Fibroblast of lung (primary cell): ENCODE measurements around the gene HNF1B.

Experiments
- EZH2 ChIP-seq: IDR thresholded peaks from 2 replicates; pipeline ENCODE4 v1.5.1; 2012; ENCODE audit warnings: low read length, control low read depth, mild to moderate bottlenecking; ENCODE audit errors: missing control alignments
- TF ChIP-seq, protein P1 (sequence below), 2 donors: IDR thresholded peaks in 1 of 2; conservative IDR thresholded peaks in 1 of 2; 1 replicate in 1 of 2; 2 replicates in 1 of 2; pipeline ENCODE4 v1.5.1; 2011 to 2012; ENCODE audit warnings: low read length in 2 of 2, control low read depth in 1 of 2, inconsistent platforms in 1 of 2, low read depth in 1 of 2, mild to moderate bottlenecking in 1 of 2

DNA sequence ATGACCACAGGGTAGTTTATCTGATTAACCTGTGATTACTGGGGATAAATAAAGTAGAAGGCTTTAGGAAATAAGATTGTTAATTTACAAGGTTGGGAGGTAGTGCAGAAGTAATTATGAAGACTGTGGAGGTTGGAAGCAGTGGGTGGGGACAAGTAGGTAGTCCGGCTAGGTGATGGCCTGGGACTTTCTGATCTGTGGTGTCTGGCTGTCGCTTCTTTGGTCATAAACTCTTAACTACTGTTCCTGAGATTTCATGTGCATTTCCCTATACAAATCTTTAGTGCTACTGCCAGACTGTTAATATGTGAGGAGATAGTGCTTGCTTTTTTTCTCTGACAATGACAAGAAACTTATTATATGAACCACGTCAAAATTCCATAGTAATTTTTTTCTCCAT, 19.5 kb upstream of the HNF1B start:
- TF ChIP-seq, protein P1, sequence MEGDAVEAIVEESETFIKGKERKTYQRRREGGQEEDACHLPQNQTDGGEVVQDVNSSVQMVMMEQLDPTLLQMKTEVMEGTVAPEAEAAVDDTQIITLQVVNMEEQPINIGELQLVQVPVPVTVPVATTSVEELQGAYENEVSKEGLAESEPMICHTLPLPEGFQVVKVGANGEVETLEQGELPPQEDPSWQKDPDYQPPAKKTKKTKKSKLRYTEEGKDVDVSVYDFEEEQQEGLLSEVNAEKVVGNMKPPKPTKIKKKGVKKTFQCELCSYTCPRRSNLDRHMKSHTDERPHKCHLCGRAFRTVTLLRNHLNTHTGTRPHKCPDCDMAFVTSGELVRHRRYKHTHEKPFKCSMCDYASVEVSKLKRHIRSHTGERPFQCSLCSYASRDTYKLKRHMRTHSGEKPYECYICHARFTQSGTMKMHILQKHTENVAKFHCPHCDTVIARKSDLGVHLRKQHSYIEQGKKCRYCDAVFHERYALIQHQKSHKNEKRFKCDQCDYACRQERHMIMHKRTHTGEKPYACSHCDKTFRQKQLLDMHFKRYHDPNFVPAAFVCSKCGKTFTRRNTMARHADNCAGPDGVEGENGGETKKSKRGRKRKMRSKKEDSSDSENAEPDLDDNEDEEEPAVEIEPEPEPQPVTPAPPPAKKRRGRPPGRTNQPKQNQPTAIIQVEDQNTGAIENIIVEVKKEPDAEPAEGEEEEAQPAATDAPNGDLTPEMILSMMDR (conservative IDR thresholded peaks at IDR 0.05 in 1 of 2, IDR thresholded peaks at IDR 0.05 in 1 of 2; ENCODE audit: low read depth in 1 of 2, low read length in 2 of 2): no peak
- TF ChIP-seq EZH2: no peak
